Measurements from ENCODE around the gene KCNQ2. TPM values are rescaled to one million over a fixed set of nuclear protein-coding genes. Genes with fewer than 3 reads are reported as not detected.

The KCNQ2 gene
- total and polyA plus RNA-seq, 2 experiments from 2014 or later = 68.5 to 92.4 TPM

- H3K4me2 ChIP-seq = peak overlapping the region; percentile 43; the same call in 1 of the 2 replicates
- DNase-seq (ENCODE audit: low spot score) = peak; percentile 68
- TF ChIP-seq POLR2AphosphoS5 (IDR thresholded peaks at IDR 0.05; ENCODE audit: low read depth) (no peak), CREB1 (CRISPR knock-in tag; IDR thresholded peaks at IDR 0.05; ENCODE audit: low read depth) (no peak), ZNF462 (CRISPR knock-in tag; IDR thresholded peaks at IDR 0.05) (no peak), ETS1 (IDR thresholded peaks at IDR 0.05) (no peak), EZH2phosphoT487 (IDR thresholded peaks at IDR 0.05; ENCODE audit: unreplicated experiment) (no peak), CTCF (conservative IDR thresholded peaks at IDR 0.05; ENCODE audit: low read depth in 2 of 2) (no peak), ZNF114 (CRISPR knock-in tag; IDR thresholded peaks at IDR 0.05) (no peak)
These were observed 39.7 kb downstream of the KCNQ2 start for GRCh38 chr20:63432577-63433325.

More at GRCh38 chr20:63432577-63433325, 39.7 kb downstream of the KCNQ2 start:
- peak overlapping the region; percentile 87 for H3K27ac ChIP-seq (ENCODE audit: low read depth)
- H3F3A ChIP-seq (replicated peaks; ENCODE audit: low read depth) = peaks cover 28% of the 10 kb centered on the region; the same call in 1 of the 2 replicates
- no peak overlapping the region for H3K4me3 ChIP-seq
- Mint-ChIP-seq H3K27ac (peak overlapping the region; percentile 56; the same call in 1 of the 2 replicates), H3K9me3 (peaks cover 3% of the 10 kb centered on the region), H3K27me3 (ENCODE audit: insufficient read depth, low read depth, poor library complexity) (peaks cover 21% of the 10 kb centered on the region), H3K4me1 (peaks cover 22% of the 10 kb centered on the region), H3K36me3 (ENCODE audit: low read depth) (peaks cover 10% of the 10 kb centered on the region), H3K4me3 (no peak overlapping the region)
- peaks cover 4% of the 10 kb centered on the region; the same call in 1 of the 2 replicates for H3K4me1 ChIP-seq (ENCODE audit: insufficient read depth)
- H3K9me2 ChIP-seq (ENCODE audit: insufficient read depth) = no peaks in the 10 kb centered on the region
- H3K36me3 ChIP-seq (ENCODE audit: insufficient read depth) = no peaks in the 10 kb centered on the region
- no peaks in the 10 kb centered on the region for H3K79me2 ChIP-seq (replicated peaks; ENCODE audit: insufficient read depth)
- H2AFZ ChIP-seq = no peak overlapping the region
- H4K20me1 ChIP-seq (replicated peaks; ENCODE audit: insufficient read depth) = no peaks in the 10 kb centered on the region
- ATAC-seq = peak; percentile 25
- no peaks in the 10 kb centered on the region for H3K27me3 ChIP-seq (ENCODE audit: insufficient read depth)

All from GM23338 (cell line).